OCI-LY7 (cell line): ENCODE results near the gene OPCML. TPM values are rescaled to one million over a fixed set of nuclear protein-coding genes. Genes with fewer than 3 reads are reported as not detected.
"Not testable (repeated sequence)": the region's sequence is repeated elsewhere in the genome, so short reads cannot be mapped to it uniquely, and the experiment has no call there.

Experiments used
- BruUV-seq: library from RNA; stranded (reverse); fragments of 400-500 nt; replicated peaks from 2 replicates; lab custom pipeline; 2021; lab: Mats Ljungman, UMichigan
- CTCF ChIA-PET: fragments of 300-600 bp; sonication (Branson Sonifier 250); formaldehyde crosslinking; loops from one replicate; lab custom pipeline; 2022; ENCODE audit warnings: antibody characterized with exemption; ENCODE audit not compliant: unreplicated experiment; lab: Charles Lee
- POLR2A ChIA-PET: fragments of 300-600 bp; sonication (Branson Sonifier 250); formaldehyde crosslinking; loops from one replicate; lab custom pipeline; 2022; ENCODE audit warnings: antibody characterized with exemption; lab: Charles Lee
- DNase-seq: peaks from one replicate; pipeline ENCODE4 v3.0.0-alpha.2; 2015; ENCODE audit warnings: low spot score
- H2AFZ ChIP-seq: fragments of 200-600 bp; sonication (generic), shearing (Covaris generic); 2 replicates; pipeline ENCODE4 v1.6.1; 2014; ENCODE audit warnings: mild to moderate bottlenecking, antibody characterized with exemption, low read length, moderate library complexity
- H3K27ac ChIP-seq: fragments of 200-600 bp; sonication (generic); 2 replicates; pipeline ENCODE4 v1.5.1; 2014; ENCODE audit warnings: mixed run types, low read depth, mild to moderate bottlenecking, moderate library complexity, low read length, inconsistent platforms; ENCODE audit not compliant: poor library complexity, severe bottlenecking
- H3K36me3 ChIP-seq: fragments of 200-600 bp; sonication (generic); 2 replicates; pipeline ENCODE4 v1.6.1; 2014; ENCODE audit warnings: mild to moderate bottlenecking, antibody characterized with exemption, low read length, moderate library complexity, mixed read lengths; ENCODE audit not compliant: insufficient read depth
- H3K4me1 ChIP-seq: fragments of 200-600 bp; sonication (generic); 2 replicates; pipeline ENCODE4 v1.5.1; 2014; ENCODE audit warnings: mild to moderate bottlenecking, low read length; ENCODE audit not compliant: insufficient read depth, poor library complexity, severe bottlenecking
- H3K4me2 ChIP-seq: fragments of 200-600 bp; sonication (generic); 2 replicates; pipeline ENCODE4 v1.6.1; 2014; ENCODE audit warnings: mild to moderate bottlenecking, low read length
- H3K4me3 ChIP-seq: fragments of 200-600 bp; sonication (generic); 2 replicates; pipeline ENCODE4 v1.5.1; 2014; ENCODE audit warnings: mild to moderate bottlenecking, low read depth, low read length; ENCODE audit not compliant: poor library complexity, severe bottlenecking
- H3K79me2 ChIP-seq: fragments of 200-600 bp; sonication (generic); 2 replicates; pipeline ENCODE4 v1.6.1; 2016; ENCODE audit warnings: low read depth, mild to moderate bottlenecking, low read length, moderate library complexity, mixed read lengths; ENCODE audit not compliant: insufficient read depth
- H3K9me2 ChIP-seq: fragments of 200-600 bp; sonication (generic); 2 replicates; pipeline ENCODE4 v1.6.1; 2016; ENCODE audit warnings: mild to moderate bottlenecking, low read length, mixed read lengths; ENCODE audit not compliant: insufficient read depth
- H3K9me3 ChIP-seq: fragments of 200-600 bp; sonication (generic); 2 replicates; pipeline ENCODE4 v1.6.1; 2014; ENCODE audit warnings: mild to moderate bottlenecking, mixed run types, low read length, mixed read lengths
- H4K20me1 ChIP-seq: fragments of 200-600 bp; sonication (generic); 2 replicates; pipeline ENCODE4 v1.6.1; 2014; ENCODE audit warnings: mild to moderate bottlenecking, antibody characterized with exemption, low read length, moderate library complexity, mixed read lengths; ENCODE audit not compliant: insufficient read depth
- CTCF ChIP-seq: fragments of 200-600 bp; sonication (generic); conservative IDR thresholded peaks from 2 replicates; pipeline ENCODE4 v1.5.1; 2014; ENCODE audit warnings: mild to moderate bottlenecking, antibody characterized with exemption, low read length, moderate library complexity, mixed read lengths
- EZH2phosphoT487 ChIP-seq: fragments of 200-600 bp; sonication (generic); IDR thresholded peaks from 2 replicates; pipeline ENCODE4 v1.6.1; 2018; ENCODE audit warnings: low read depth, borderline replicate concordance, mild to moderate bottlenecking, mixed run types, antibody characterized with exemption, low read length, moderate library complexity, mixed read lengths
- intact Hi-C: fragments of 100-400 bp; cut with micrococcal nuclease; formaldehyde crosslinking; loops from one replicate; pipeline ENCODE4 v1.10.0; 2022; ENCODE audit not compliant: unreplicated experiment
- total RNA-seq, 2 experiments: library from RNA; depleted of rRNA in 1 of 2; stranded (reverse); fragments of >200 nt in 1 of 2; shearing (Covaris generic) in 1 of 2; gene quantifications; 2 replicates each; pipeline ENCODE4 v1.2.3, GENCODE V29; 2014 to 2022

OPCML gene
- total RNA-seq, 2 experiments from 2014 or later: not detected

- H4K20me1 ChIP-seq: no peaks in the 10 kb centered on the region
- ChIA-PET CTCF (no interaction called here), POLR2A (no interaction called here)
- H3K4me3 ChIP-seq: no peak overlapping the region
- no peaks in the 10 kb centered on the region for H3K79me2 ChIP-seq
- no peak for TF ChIP-seq CTCF
- no peak for TF ChIP-seq EZH2phosphoT487
- no peaks in the 10 kb centered on the region for H3K9me3 ChIP-seq
- no peaks in the 10 kb centered on the region for H3K9me2 ChIP-seq
- no peak for DNase-seq
- no peak overlapping the region for H3K4me2 ChIP-seq
- no peaks in the 10 kb centered on the region for H3K36me3 ChIP-seq
- H3K4me1 ChIP-seq: no peaks in the 10 kb centered on the region
- H3K27ac ChIP-seq: no peak overlapping the region
- H2AFZ ChIP-seq: no peak overlapping the region
- no TSS peak for BruUV-seq
- intact Hi-C loops: no loop called here
These were observed 1158.7 kb downstream of the OPCML start for GRCh38 chr11:132373405-132374143.

- H2AFZ ChIP-seq, intact Hi-C loops, H3K4me2 ChIP-seq, CTCF ChIA-PET, H3K4me1 ChIP-seq, DNase-seq, H3K36me3 ChIP-seq, POLR2A ChIA-PET, H3K4me3 ChIP-seq, H3K9me2 ChIP-seq, H3K27ac ChIP-seq, H3K79me2 ChIP-seq, BruUV-seq, H4K20me1 ChIP-seq, H3K9me3 ChIP-seq: not testable (repeated sequence)
These were observed 1162.2 kb downstream of the OPCML start for GRCh38 chr11:132370114-132370513.

- Histone ChIP-seq H3K79me2 (no peaks in the 10 kb centered on the region), H2AFZ (no peak overlapping the region), H3K4me2 (no peak overlapping the region), H3K36me3 (no peaks in the 10 kb centered on the region), H3K9me3 (no peaks in the 10 kb centered on the region), H3K27ac (no peak overlapping the region), H3K9me2 (no peaks in the 10 kb centered on the region), H4K20me1 (no peaks in the 10 kb centered on the region), H3K4me1 (no peaks in the 10 kb centered on the region), H3K4me3 (no peak overlapping the region)
- ChIA-PET POLR2A (no interaction called here), CTCF (no interaction called here)
- BruUV-seq: no TSS peak
- intact Hi-C loops: no loop called here
- no peak for TF ChIP-seq EZH2phosphoT487
- no peak for TF ChIP-seq CTCF
- no peak for DNase-seq
These were observed 1165.0 kb downstream of the OPCML start for GRCh38 chr11:132367293-132367692.
